Measurements from ENCODE around the gene BCL6.

The BCL6 gene

GRCh38 chr3:187677604-187678003 is 67.7 kb downstream of the BCL6 start:
- no peak overlapping the region for H3K27ac ChIP-seq
- TF ChIP-seq EZH2 (IDR thresholded peaks at IDR 0.05) (no peak), POLR2AphosphoS5 (IDR thresholded peaks at IDR 0.05; ENCODE audit: borderline replicate concordance, low read depth, low read length) (no peak), FOXP2 (optimal IDR thresholded peaks at IDR 0.05; ENCODE audit: control extremely low read depth, extremely low read length, insufficient read depth) (no peak)
- no peaks in the 10 kb centered on the region for H3K36me3 ChIP-seq (ENCODE audit: insufficient read depth, low read length)
- no peak overlapping the region for H3K9ac ChIP-seq (ENCODE audit: insufficient read length)
- H3K4me3 ChIP-seq: no peak overlapping the region
- DNase-seq (ENCODE audit: low read depth, low spot score): no peak
- no peaks in the 10 kb centered on the region for H3K9me3 ChIP-seq (ENCODE audit: low read depth, low read length)

DNA sequence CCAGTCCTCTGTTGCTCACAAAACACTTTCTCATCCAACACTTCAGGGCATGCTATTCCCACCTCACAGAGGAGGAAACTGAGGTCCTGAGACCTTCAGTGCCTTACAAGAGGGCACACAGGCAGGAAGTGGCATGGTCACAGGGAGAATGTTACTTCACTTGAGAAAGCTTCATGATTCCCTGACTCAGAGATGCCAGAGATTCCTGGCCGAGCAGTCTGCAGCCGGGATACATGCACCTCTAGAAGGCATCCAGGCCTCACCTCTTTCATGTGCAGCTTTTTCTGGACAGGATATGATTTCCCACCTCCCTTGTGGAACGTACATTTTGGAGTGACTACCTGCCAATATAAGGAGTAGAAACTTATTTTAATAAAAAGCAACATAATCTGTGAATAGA is 72.3 kb downstream of the BCL6 start:
- TF ChIP-seq FOXP2 (optimal IDR thresholded peaks at IDR 0.05; ENCODE audit: control extremely low read depth, extremely low read length, insufficient read depth) (no peak), EZH2 (IDR thresholded peaks at IDR 0.05) (no peak), POLR2AphosphoS5 (IDR thresholded peaks at IDR 0.05; ENCODE audit: borderline replicate concordance, low read depth, low read length) (no peak)

More for the DNA sequence above, 72.3 kb downstream of the BCL6 start:
- Histone ChIP-seq H3K9ac (ENCODE audit: insufficient read length) (no peak overlapping the region), H3K4me3 (no peak overlapping the region), H3K36me3 (ENCODE audit: insufficient read depth, low read length) (no peaks in the 10 kb centered on the region), H3K9me3 (ENCODE audit: low read depth, low read length) (no peaks in the 10 kb centered on the region), H3K27ac (no peak overlapping the region)
- DNase-seq (ENCODE audit: low read depth, low spot score): no peak

All from SK-N-MC (cell line).